ENCODE results near the gene C2orf49.
"Not testable (repeated sequence)": the region's sequence is repeated elsewhere in the genome, so short reads cannot be mapped to it uniquely, and the experiment has no call there.

C2orf49 gene

GRCh38 chr2:105321875-105322646 lies 15.3 kb upstream of the C2orf49 start:
- DNase-seq (ENCODE audit: low spot score): no peak

GRCh38 chr2:105323111-105323510 lies 14.2 kb upstream of the C2orf49 start:
- no peak for DNase-seq (ENCODE audit: low spot score)

DNA sequence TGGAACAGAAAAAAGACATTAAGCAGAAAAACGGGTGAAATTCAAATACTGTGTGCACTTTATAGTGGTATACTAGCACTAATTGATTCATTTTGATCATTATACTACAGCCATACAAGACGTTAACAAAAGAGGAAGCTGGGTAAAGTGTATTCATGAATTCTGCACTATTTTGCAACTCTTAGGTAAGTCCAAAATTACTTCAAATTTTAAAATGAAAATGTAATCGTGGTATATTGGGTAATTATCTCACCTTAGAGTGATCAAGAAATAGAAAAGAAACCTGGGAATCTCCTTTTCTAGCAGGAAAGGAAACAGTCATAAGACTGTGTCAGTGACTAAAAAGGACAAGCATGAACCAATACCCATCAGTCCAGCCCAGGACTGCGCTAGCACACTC lies 13.2 kb upstream of the C2orf49 start:
- DNase-seq (ENCODE audit: low spot score): no peak

GRCh38 chr2:105324732-105325131 lies 12.6 kb upstream of the C2orf49 start:
- DNase-seq (ENCODE audit: low spot score): no peak

- no peak for DNase-seq (ENCODE audit: low spot score)
Measured at GRCh38 chr2:105325389-105325963, 11.9 kb upstream of the C2orf49 start.

DNA sequence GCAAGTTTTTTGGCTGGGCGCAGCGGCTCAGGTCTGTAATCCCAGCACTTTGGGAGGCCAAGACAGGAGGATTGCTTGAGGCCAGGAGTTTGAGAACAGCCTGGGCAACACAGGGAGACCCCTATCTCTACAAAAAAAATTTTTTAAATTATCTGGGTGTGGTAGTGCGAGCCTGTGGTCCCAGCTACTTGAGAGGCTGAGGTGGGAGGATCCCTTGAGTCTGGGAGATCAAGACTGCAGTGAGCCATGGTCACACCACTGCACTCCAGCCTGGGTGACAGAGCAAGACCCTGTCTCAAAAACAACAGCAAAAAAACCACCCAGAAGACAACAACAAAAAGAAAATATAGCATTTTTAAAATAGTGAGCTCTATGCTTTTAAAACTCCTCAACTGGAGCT lies 10.1 kb upstream of the C2orf49 start:
- not testable (repeated sequence) for DNase-seq (ENCODE audit: low spot score)

DNA sequence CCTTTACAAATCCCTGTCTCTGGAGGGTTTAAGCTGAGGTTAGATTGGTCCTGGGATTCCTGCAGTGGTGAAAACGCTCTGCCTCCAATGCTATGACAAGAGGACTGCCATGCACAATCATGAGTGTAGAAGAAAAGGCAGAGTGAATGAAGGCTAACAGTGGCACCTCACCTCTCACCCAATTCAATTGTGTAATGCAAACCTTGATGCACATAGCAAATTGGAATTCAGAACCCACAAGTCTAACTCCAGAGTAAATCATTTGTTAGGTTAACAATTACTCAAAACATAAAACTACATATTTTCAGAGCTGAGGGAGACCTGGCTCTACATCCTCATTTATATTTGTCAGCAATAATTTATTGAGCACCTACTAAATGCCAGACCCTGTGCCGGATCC lies 9.7 kb upstream of the C2orf49 start:
- DNase-seq (ENCODE audit: low spot score): no peak

GRCh38 chr2:105328281-105329196 lies 8.8 kb upstream of the C2orf49 start:
- DNase-seq (ENCODE audit: low spot score): peak; percentile 48

DNA sequence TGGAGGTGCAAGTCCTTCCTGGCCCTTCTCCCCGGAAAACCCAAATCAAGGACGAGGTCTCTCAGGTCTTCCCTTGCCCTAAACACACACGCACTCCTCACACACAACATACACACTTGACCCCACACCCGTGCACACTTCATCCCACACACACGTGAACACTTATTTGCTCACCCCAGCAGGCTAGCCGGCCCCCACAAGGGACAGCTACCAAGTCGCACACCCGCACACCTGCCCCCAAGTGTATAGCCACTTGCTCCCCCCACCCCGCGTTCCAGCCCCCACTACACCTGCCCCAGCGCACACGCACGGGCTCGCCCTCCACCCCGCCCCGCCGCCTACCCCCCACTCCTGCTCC lies 8.2 kb upstream of the C2orf49 start:
- DNase-seq (ENCODE audit: low spot score): peak; percentile 38

DNA sequence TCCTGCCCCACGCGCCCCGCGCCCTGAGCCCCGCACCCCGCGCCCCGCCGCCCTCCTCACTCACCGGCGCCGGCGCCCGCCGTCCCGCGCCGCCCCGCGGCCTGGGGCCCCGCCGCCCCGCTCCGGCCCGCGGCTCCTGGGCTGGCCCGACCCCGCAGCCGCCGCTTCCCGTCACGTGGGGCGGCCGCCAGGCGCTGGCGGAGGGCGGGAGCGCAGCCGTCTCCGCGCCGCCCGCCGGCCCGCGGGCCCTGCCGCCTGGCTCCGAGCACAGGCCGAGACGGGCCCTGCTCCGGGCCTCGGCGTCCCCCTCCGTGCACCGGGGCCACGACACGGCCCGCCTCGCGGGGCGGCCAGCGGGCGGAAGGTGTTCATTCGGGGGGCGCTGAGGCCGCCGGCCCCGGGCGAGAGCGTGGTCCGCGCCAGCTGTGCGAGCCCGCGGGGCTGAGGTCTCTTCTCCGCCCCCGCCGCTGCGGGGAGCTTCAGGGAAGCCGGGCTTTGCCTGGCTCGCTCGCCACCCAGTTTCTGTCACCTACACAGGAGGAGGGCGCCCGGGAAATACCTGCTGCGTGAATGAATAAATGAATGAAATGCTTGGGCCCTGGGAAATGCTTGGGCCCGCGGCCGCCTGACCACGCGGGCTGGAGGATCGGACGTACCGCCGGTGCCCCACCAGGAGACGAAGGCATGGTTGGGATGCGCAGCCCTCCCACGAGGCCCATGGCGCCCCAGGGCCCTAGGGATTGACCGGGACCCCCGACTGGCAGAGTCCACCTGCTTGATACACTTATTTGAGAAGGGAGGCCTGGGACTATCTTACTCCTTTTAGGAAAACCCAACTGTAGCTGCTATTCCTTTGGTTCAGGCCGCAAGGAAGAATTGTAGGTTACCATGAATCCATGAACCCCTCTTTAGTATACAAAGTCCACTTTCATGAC lies 7.5 kb upstream of the C2orf49 start, which contains the start of gene TGFBRAP1:
Gene TGFBRAP1, minus strand, starts transcription at position 175 of the 935 bp plus-strand sequence. CDS start 21,434 bp downstream, outside the sequence.
- peak; percentile 57 for DNase-seq (ENCODE audit: low spot score)

GRCh38 chr2:105330681-105331375 lies 6.5 kb upstream of the C2orf49 start:
- DNase-seq (ENCODE audit: low spot score): no peak

- no peak for DNase-seq (ENCODE audit: low spot score)
Measured at GRCh38 chr2:105334211-105334610, 3.1 kb upstream of the C2orf49 start.

DNA sequence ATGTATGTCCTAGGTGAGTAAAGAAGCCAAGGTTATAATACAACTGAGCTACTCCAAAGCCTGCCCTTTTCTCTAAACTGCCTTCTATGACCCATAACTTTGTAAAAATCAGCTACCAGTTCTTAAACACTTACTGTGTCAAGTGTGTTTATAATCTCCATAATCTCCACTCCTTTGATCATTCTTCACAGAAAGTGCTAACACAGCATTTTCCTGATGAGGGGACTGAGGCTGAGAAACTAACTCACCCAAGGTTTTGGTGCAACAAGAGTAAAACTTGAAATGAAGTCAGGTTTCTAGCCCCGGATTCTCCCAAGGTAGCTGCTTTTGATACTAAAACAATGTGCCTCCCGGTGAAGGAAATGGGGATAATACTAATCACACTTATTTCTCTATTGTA lies 1.9 kb upstream of the C2orf49 start:
- DNase-seq (ENCODE audit: low spot score): no peak

- DNase-seq (ENCODE audit: low spot score): no peak
Measured at GRCh38 chr2:105336786-105337121, 586 bp upstream of the C2orf49 start.

DNA sequence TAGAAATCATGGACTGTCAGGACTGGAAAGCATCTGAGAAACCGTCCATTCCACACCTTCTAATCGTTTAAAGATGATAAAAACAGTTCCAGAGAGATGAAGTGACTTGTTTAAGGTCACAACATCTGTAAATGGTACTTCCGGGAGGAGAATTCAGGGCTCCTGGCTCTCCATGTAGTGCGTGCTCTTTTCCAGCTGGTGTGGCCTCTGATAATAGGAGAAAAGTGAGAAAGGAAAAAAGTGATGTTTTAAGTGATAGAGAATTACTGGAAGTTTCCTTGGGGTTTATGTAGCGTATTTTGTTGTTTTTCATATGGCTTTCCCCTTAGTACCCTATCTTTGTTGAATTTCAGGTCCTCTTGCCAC lies 663 bp downstream of the C2orf49 start:
- no peak for DNase-seq (ENCODE audit: low spot score)

DNA sequence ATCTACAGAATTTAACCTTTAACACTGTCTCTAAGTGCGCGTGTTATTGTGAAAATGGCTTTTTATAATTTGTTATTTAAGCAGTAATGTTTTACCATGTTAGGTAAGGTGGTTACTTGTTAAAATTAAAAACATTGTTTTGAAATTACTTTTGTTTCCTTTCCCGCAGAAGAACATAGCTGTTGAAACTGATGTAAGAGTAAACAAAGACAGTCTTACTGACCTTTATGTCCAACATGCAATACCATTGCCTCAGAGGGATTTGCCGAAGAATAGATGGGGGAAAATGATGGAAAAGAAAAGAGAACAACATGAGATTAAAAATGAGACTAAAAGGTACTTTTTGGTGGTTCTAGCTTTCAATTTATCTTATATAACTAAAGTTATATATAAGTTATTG lies 2.1 kb downstream of the C2orf49 start:
- no peak for DNase-seq (ENCODE audit: low spot score)

DNA sequence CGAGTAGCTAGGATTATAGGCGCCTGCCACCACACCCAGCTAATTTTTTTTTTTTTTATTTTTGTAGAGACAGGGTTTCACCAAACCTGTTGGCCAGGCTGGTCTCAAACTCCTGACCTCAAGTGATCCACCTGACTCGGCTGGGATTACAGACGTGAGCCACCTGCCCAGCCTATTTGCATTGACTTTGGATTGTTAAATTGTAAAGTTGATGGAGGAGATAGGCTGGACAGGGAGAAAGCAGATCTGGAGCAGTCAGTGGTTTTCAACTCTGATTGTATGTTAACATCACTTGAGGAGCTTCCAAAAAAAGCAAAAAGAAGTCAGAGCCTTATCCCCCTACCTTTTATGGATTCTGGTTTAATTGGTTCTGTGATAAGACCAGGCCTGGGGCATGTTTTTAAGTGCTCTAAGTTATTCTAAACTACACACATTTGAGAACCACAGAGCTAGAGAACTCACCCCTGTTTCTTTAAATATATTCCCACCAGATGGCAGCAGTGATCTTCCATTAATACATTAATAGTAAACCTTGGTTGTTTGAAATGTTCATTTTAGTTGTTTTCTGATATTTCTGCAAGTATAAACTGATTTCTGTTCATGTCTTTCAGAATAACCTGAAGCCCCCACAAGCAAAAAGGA lies 7.5 kb downstream of the C2orf49 start:
- no peak for DNase-seq (ENCODE audit: low spot score)

- no peak for DNase-seq (ENCODE audit: low spot score)
Measured at GRCh38 chr2:105357122-105357521, 19.8 kb downstream of the C2orf49 start.

GRCh38 chr2:105358593-105358992 lies 21.3 kb downstream of the C2orf49 start:
- no peak for DNase-seq (ENCODE audit: low spot score)

DNA sequence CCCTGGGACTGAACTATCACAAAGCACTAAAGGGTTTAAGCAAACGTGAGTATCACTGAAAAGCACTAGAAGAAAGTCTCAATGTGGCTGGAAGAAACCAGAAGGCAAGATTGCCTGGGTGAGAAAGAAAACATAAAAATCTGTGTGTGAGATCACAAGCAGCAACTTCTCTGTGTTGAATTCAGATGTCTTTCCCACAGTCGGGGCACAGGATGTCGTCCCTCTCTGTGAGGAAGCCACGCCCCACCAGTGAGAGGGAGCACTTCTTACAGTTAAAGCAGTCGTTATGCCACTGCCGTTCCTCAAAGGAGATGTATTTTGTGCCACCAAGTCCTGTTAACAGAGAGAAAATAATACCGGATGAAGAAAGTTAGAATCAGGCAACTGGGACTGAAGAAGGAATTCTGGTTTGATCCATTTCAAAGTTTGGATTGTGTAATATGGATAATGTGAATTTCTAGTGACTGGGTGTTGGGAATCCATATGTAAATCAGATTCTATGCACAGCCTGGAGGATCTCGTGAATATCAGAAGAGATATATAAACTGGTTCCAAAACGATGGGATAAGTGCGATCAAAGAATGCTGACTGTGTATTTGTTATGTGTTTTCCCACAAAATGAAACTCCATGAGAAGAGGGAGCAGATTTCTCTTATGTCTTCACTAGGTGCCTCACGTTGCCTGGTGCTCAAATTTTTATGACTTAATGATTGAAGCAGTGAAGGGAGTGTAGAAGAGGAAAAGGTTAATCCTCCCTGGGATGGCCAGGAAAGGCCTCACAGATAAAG lies 24.0 kb downstream of the C2orf49 start:
- no peak for DNase-seq (ENCODE audit: low spot score)
